Measurements from ENCODE around the gene APBB2.

DNA sequence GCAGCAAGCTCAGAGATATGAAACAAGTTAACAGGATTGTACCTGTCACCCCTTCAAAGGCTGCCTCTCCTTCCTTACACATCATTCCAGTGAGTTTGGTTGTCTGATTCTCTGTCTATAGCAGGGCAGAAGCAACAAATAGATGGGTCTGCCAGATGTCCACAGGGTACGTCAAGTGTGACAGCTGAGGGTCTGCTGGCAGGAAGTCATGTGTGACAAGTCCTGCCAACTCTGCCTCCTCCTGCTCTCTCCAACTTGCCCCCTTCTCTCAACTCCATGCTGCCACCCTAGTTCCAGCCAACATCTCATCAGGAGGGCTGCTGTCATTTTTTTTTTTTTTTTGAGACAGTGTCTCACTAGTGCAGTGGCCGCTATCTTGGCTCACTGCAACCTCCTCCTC lies 355.4 kb downstream of the APBB2 start:
- TF ChIP-seq CTCF (IDR thresholded peaks at IDR 0.05) (no peak), POLR2A (IDR thresholded peaks at IDR 0.05) (no peak)

Measured in tibial nerve (tissue), 3 donors.